ENCODE data around the gene ORAI3. TPM values are rescaled to one million over a fixed set of nuclear protein-coding genes. Genes with fewer than 3 reads are reported as not detected.

ORAI3 gene
- polyA plus RNA-seq, 1 of the 3 experiments (the other 2 are of a cell fraction), result 29.0 TPM

GRCh38 chr16:30907064-30907463 lies 41.8 kb upstream of the ORAI3 start:
- Histone ChIP-seq H3K9ac (no peak overlapping the region), H3K4me2 (no peak overlapping the region), H2AFZ (ENCODE audit: low read depth) (no peak overlapping the region), H3K4me3 (ENCODE audit: low read depth in 2 of 2, low read length in 1 of 2) (no peak overlapping the region), H3K9me2 (no peaks in the 10 kb centered on the region), H3K4me1 (ENCODE audit: control insufficient read depth in 1 of 2, insufficient read depth in 2 of 2, low read depth in 1 of 2, low read length in 1 of 2) (peaks cover 5 to 11% of the 10 kb centered on the region in 2 experiments; a peak in 2 of 4 replicates), H3K27ac (ENCODE audit: low read depth in 2 of 2, low read length in 1 of 2) (no peak overlapping the region), H3K36me3 (replicated peaks in 1 of 2; ENCODE audit: control insufficient read depth in 1 of 2, insufficient read depth in 2 of 2, low read length in 1 of 2) (no peaks in the 10 kb centered on the region), H3K79me2 (ENCODE audit: insufficient read depth) (no peaks in the 10 kb centered on the region), H3K27me3 (ENCODE audit: insufficient read depth) (no peaks in the 10 kb centered on the region), H3K9me3 (no peaks in the 10 kb centered on the region), H3F3A (replicated peaks; ENCODE audit: insufficient read depth) (peaks cover 13% of the 10 kb centered on the region), H4K20me1 (ENCODE audit: insufficient read depth) (no peaks in the 10 kb centered on the region)
- no peak for TF ChIP-seq RAD21 (IDR thresholded peaks at IDR 0.05; ENCODE audit: low read length)
- TF ChIP-seq MXI1 (IDR thresholded peaks at IDR 0.05; ENCODE audit: low read depth, low read length), result no peak
- TF ChIP-seq YY1 (IDR thresholded peaks at IDR 0.05; ENCODE audit: low read depth), result no peak
- no peak for TF ChIP-seq CHD2 (IDR thresholded peaks at IDR 0.05; ENCODE audit: low read length, partially characterized antibody)
- TF ChIP-seq EZH2phosphoT487 (IDR thresholded peaks at IDR 0.05; ENCODE audit: borderline replicate concordance, low read depth), result no peak
- TF ChIP-seq FOXM1 (IDR thresholded peaks at IDR 0.05; ENCODE audit: low read depth), result no peak
- WGBS (ENCODE audit: low lambda C conversion rate), result 79% methylated on average over 4 of the region's 4 CpGs
- ChIA-PET POLR2A (no interaction called here), CTCF (interaction anchor here (0.8 kb wide), 1 partner anchor 38 kb away, joined by 3 read pairs; no protein-coding TSS in a partner anchor)
- no peak for DNase-seq

- TF ChIP-seq RCOR1 (IDR thresholded peaks at IDR 0.05; ENCODE audit: low read length), result no peak
- no peak for TF ChIP-seq RFX5 (IDR thresholded peaks at IDR 0.05; ENCODE audit: low read length)
- TF ChIP-seq YY1 (IDR thresholded peaks at IDR 0.05; ENCODE audit: low read depth), result no peak
- no peak for TF ChIP-seq FOXJ3 (CRISPR knock-in tag; IDR thresholded peaks at IDR 0.05)
- no peak for TF ChIP-seq CHD2 (IDR thresholded peaks at IDR 0.05; ENCODE audit: low read length, partially characterized antibody)
- no peaks in the 10 kb centered on the region for H3K9me2 ChIP-seq
- H3K79me2 ChIP-seq (ENCODE audit: insufficient read depth), result no peaks in the 10 kb centered on the region
- 80% methylated on average over 16 of the region's 18 CpGs for WGBS (ENCODE audit: low lambda C conversion rate)
- no peak for DNase-seq
- no peaks in the 10 kb centered on the region for H3K36me3 ChIP-seq (replicated peaks in 1 of 2; ENCODE audit: control insufficient read depth in 1 of 2, insufficient read depth in 2 of 2, low read length in 1 of 2)
- H2AFZ ChIP-seq (ENCODE audit: low read depth), result no peak overlapping the region
- CTCF ChIA-PET, result interaction anchor here (0.9 kb wide), 1 partner anchor 9 kb away, joined by 3 read pairs; no protein-coding TSS in a partner anchor
- H3F3A ChIP-seq (replicated peaks; ENCODE audit: insufficient read depth), result peaks cover 4% of the 10 kb centered on the region
- H3K27me3 ChIP-seq (ENCODE audit: insufficient read depth), result no peaks in the 10 kb centered on the region
- H3K27ac ChIP-seq (ENCODE audit: low read depth in 2 of 2, low read length in 1 of 2), result no peak overlapping the region
- no peaks in the 10 kb centered on the region for H3K9me3 ChIP-seq
- POLR2A ChIA-PET, result no interaction called here
- no peak overlapping the region for H3K4me3 ChIP-seq (ENCODE audit: low read depth in 2 of 2, low read length in 1 of 2)
- H3K4me1 ChIP-seq (ENCODE audit: control insufficient read depth in 1 of 2, insufficient read depth in 2 of 2, low read depth in 1 of 2, low read length in 1 of 2), result no peaks in the 10 kb centered on the region
- no peak overlapping the region for H3K4me2 ChIP-seq
- H4K20me1 ChIP-seq (ENCODE audit: insufficient read depth), result no peaks in the 10 kb centered on the region
- H3K9ac ChIP-seq, result no peak overlapping the region
Measured at GRCh38 chr16:30910427-30911029, 38.3 kb upstream of the ORAI3 start.

- no peaks in the 10 kb centered on the region for H3K9me3 ChIP-seq
- H3F3A ChIP-seq (replicated peaks; ENCODE audit: insufficient read depth), result peaks cover 9% of the 10 kb centered on the region
- H3K27me3 ChIP-seq (ENCODE audit: insufficient read depth), result no peaks in the 10 kb centered on the region
- DNase-seq, result no peak
- ChIA-PET CTCF (interaction anchor here (0.7 to 0.9 kb wide), 3 partner anchors 8 to 68 kb away, joined by 3 to 6 read pairs (median 4); no protein-coding TSS in a partner anchor), POLR2A (no interaction called here)
- no peaks in the 10 kb centered on the region for H3K79me2 ChIP-seq (ENCODE audit: insufficient read depth)
- no peaks in the 10 kb centered on the region for H3K4me1 ChIP-seq (ENCODE audit: control insufficient read depth in 1 of 2, insufficient read depth in 2 of 2, low read depth in 1 of 2, low read length in 1 of 2)
- H3K36me3 ChIP-seq (replicated peaks in 1 of 2; ENCODE audit: control insufficient read depth in 1 of 2, insufficient read depth in 2 of 2, low read length in 1 of 2), result no peaks in the 10 kb centered on the region
- H4K20me1 ChIP-seq (ENCODE audit: insufficient read depth), result no peaks in the 10 kb centered on the region
- no peaks in the 10 kb centered on the region for H3K9me2 ChIP-seq
- no peak overlapping the region for H2AFZ ChIP-seq (ENCODE audit: low read depth)
- 88% methylated on average over 6 of the region's 6 CpGs for WGBS (ENCODE audit: low lambda C conversion rate)
- H3K27ac ChIP-seq (ENCODE audit: low read depth in 2 of 2, low read length in 1 of 2), result no peak overlapping the region
- no peak overlapping the region for H3K9ac ChIP-seq
- no peak for TF ChIP-seq YY1 (IDR thresholded peaks at IDR 0.05; ENCODE audit: low read depth)
- no peak for TF ChIP-seq USF1 (IDR thresholded peaks at IDR 0.05; ENCODE audit: borderline replicate concordance, low read depth)
- TF ChIP-seq EP300 (IDR thresholded peaks at IDR 0.05; ENCODE audit: borderline replicate concordance in 1 of 2, low read depth in 1 of 2, low read length in 1 of 2), result no peak
- no peak for TF ChIP-seq SMC3 (IDR thresholded peaks at IDR 0.05; ENCODE audit: low read depth, low read length)
- no peak for TF ChIP-seq CHD2 (IDR thresholded peaks at IDR 0.05; ENCODE audit: low read length, partially characterized antibody)
- no peak for TF ChIP-seq RAD21 (IDR thresholded peaks at IDR 0.05; ENCODE audit: low read length)
- no peak for TF ChIP-seq MAX (IDR thresholded peaks at IDR 0.05; ENCODE audit: low read depth)
- TF ChIP-seq GATA2 (CRISPR knock-in tag; IDR thresholded peaks at IDR 0.05), result no peak
- TF ChIP-seq FOXJ3 (CRISPR knock-in tag; IDR thresholded peaks at IDR 0.05), result no peak
- no peak overlapping the region for H3K4me2 ChIP-seq
- H3K4me3 ChIP-seq (ENCODE audit: low read depth in 2 of 2, low read length in 1 of 2), result no peak overlapping the region
Measured at GRCh38 chr16:30912794-30913412, 36.0 kb upstream of the ORAI3 start.
